HG02973 (cell line): ENCODE measurements around the gene MAP6.
"Not testable (repeated sequence)": the region's sequence is repeated elsewhere in the genome, so short reads cannot be mapped to it uniquely, and the experiment has no call there.

Experiments used
- ATAC-seq: cut with Tn5 transposase; IDR thresholded peaks from one replicate; pipeline ENCODE4 v1.9.1; 2021; ENCODE audit warnings: moderate library complexity; ENCODE audit not compliant: unreplicated experiment

MAP6 gene

DNA sequence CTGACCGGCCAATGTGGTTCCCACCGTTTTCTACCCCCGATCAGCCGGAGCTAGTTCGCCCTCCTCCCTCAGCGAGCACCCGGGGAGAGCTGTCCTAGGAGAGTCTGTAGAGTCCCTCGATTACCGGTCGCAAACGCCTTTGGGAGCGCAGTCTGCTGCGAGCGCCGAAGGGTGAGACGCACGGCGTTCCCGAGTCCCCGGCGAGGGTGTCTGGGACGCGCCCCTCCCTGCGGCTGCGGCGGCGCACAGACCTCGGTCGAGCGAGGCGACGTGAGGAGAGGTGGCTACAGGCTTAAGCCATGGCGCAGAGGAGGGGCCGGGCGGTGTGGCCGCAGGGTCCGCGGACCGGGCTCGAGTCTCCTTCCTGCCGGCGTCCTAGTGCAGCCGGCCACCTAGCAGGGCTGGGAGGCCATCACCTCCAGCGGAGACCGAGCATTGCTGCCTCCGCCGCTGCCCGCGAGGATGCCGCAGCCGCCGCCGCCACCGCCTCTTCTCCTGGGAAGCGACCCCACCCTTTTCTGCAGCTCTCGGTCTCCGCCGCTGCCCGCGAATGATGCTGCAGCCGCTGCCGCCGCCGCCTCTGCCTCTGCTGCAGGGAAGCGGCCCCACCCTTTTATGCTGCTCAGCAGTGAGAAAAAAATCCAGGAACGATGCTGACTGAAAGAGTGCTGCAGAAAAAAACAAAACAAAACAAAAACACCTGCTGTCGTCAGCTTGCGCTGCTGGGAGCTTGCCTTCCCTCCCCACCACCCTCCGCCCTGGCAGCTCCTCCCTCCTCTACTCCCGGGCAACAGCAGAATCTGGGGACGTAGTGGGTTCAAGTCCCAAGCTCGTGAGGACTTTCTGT lies at the start of gene MAP6:
Gene MAP6, minus strand, starts transcription at position 588 of the 847 bp plus-strand sequence. CDS start 669 bp downstream, outside the sequence.
- ATAC-seq: no peak

DNA sequence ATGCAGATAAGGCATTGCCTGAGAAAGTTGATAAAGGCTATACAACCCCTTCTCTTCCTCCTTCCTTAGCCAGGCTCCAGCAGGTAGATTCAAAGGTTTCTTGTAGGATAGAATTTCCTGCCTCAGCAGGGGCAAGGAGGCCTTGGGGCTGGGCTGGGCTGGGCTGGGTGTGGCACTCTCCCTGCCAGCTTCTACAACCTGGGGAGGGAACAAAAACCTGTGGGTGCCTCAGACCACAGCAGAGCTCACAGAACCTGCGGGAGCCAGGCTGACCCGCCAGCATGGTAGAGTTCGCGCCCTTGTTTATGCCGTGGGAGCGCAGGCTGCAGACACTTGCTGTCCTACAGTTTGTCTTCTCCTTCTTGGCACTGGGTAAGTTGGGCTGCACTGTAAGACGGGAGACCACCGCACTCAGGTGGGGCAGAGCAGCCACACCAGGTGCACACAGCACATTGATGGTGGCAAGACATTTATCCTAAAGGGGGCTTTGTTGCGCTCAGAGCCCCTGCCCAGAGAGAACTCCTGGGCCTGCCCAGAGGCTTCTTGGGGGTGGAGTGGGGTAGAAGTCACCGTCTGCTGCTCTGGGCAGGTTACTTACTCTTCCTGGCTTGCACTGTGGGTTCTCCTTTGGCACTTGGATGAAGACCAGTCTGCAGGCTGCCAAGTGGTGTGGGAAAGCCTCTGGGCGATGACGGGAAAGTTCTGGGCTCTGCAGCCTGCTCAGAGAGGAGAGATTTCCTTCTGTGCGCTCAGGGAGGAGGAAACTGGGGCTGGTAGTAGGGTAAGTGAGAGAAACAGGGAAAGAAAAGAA lies 49.0 kb upstream of the MAP6 start, which contains the start of gene MOGAT2:
Gene MOGAT2, plus strand, starts transcription at position 231 of the 811 bp plus-strand sequence. Its CDS starts 51 bp downstream, at position 282.
- no peak for ATAC-seq

DNA sequence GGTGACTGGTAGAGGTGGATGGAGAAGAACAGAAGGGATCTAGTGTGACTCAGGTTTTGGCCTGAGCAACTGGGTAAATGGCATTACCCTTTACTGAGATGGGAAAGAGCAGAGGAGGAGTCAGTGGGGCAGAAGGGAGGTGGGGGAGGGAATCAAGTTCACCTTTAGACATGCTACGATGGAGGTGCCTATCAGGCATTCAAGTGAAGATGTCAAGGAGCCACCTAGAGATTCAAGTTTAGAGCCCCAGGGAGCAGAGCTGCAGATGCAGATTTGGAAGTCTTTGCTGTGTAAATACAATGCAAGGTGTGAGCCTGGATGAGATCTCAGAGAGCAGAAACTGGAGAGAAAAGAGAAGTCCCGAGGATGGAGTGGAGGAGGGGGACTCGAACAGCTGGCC lies 47.8 kb upstream of the MAP6 start:
- ATAC-seq: no peak

DNA sequence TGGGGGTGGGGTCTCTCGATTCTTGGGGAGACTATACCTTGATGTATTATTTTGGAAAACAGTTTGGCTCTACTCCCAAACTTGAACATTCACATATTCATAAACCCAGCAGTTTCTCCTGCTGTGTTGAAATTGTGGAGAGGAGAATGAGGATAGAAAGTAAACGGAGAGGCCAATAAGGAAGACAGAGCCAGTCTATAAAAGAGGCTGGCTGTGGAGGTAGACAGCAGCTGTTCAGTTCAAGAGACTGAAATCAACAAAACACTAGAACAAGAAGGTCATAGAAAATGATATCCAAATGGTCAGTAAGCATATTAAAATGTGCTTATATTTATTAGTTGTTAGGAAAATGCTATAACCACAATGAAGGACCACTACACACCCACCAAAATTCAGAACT lies 46.9 kb upstream of the MAP6 start:
- ATAC-seq: no peak

DNA sequence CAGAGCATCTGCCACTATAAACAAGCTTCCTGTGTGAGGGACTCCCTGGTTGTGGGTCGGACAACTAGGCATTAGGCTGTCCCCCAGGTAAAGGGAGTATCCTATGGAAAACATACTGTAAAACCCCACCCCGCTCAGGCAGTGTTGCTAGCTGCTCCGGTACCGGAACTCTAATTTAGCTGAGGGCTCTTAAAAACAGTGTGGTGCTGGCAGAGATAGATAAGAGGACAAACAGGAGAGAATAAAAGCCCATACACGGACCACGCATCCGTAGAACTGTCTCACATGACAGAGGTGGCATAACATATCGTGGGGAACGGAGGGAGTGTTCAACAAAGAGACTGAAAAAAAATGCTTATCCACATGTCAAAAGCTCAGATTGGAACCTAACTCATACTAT lies 45.4 kb upstream of the MAP6 start:
- no peak for ATAC-seq

DNA sequence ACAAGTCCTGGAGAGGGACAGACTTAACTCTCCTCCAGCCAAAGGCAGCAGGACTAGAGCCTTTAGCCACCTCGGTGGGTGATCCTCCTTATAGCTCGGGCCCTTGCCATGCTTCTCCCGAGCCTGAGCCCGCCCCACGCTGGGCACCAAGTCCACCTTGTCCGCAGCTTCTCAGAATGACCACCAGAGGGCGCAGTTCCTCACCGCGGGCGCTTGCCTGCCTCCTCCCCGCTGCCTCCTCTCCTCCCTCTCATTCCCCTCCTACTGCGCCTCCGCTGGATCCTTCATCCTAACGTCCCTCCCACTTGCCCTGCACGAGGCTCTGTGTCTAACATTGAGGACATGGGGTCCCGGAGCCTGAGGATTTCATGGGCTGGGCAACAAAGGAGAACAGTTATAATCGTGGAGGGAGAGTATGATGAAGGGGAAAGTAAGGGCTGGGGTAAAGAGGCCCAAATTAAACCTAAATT lies 37.5 kb upstream of the MAP6 start:
- no peak for ATAC-seq

DNA sequence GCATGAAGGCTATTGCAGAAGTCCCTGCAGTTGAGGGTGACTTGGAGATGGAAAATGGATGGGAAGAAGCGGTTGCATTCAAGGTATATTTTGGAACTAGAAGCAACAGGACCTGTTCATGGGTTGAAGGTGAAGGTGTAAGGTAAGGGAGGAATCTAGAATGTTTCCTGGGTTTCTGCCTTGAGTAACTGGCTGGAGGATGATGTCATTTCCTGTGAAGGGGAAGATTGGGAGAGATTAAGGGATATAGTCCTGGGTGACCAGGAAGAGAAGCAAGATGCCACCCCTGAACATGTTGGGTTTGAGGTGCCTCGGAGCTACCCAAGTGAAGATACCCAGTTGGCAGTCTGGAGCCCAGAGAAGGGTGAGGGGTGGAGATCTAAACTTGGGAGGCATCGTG lies 36.7 kb upstream of the MAP6 start:
- ATAC-seq: no peak

DNA sequence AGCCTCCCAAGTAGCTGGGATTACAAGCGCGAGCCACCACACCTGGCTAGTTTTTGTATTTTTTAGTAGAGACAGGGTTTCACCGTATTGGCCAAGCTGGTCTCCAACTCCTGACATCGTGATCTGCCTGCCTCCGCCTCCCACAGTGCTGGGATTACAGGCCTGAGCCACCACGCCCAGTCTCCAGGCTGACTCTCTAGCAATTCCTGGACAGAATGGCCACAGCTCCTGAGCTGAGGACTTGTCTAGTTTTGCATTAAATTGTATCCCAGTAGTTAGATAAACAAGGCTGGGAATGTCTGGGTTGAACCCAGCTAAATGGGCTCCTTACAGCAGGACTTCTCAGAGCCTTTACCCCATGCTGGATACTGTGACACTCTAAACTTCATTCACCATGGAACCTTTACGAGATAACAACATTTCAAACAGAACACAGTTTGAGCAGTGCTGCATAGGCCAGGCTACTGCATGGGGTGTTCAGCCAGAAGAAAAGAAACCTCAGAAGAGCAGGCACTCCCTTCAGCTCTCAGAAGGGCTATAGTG lies 34.9 kb upstream of the MAP6 start:
- no peak for ATAC-seq

DNA sequence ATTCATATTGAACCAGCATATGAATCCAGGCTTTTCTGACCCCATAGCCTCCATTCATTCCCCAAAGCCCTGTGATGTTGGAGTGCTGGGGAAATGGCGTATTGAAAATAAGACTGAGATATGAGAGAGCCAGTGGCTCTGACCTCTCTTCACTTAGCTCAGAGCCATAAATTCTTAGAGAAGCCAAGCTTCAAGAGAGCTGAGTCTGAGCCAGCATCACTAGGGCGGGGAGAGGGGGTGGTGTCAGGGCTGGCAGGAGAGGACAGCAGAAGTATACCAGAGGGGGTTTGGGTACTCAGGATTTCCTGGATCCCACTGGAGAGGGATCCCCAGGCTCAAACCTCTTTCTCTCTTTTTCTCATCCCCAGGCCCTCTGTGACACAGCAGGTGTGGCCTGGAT lies 32.1 kb upstream of the MAP6 start:
- ATAC-seq: no peak

DNA sequence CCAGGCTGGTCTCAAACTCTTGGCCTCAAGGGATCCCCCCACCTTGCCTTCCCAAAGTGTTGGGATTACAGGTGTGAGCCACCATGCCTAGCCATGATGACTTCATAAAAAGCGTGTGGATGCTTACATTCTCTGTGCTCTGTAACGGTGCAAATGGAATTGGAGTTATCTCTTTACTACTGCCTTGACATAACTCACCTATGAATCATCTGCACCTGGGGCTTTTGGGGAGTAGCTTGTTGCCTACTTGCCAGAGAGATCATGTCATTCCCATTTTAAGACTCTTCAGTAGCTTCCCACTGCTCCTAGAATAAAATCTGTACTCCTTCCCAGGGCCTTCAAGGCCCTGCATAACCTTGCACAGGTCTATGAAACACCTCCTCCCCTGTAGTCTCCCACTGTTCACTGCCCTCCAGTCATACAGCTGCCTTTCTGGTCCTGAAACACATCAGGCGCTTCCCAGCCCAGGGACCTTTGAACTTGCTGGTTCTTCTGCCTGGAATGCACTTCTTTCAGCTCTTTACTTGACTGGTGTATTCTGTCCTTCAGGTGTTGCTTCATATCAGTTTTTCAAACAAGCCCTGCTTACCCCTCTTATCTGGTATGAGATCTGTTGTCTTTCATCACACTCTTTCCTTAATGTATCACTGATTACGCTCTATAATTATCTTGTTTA lies 29.2 kb upstream of the MAP6 start:
- ATAC-seq: no peak

DNA sequence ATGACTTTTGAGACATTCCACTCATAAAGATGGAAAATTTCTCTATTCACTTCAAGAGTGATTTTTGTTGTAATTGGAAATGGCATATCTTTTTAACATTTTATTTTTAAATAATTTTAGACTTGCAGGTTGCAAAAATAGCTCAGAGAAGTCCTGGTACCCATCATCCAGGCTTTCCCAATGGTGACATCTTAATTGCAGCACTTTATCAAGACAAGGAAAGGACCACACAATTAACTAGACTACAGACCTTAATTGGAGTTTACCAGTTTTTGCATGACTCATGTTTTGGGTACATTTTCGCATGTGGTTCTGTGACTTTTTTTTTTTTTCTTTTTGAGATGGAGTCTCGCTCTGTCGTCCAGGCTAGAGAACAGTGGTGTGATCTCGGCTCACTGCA lies 23.0 kb upstream of the MAP6 start:
- no peak for ATAC-seq

DNA sequence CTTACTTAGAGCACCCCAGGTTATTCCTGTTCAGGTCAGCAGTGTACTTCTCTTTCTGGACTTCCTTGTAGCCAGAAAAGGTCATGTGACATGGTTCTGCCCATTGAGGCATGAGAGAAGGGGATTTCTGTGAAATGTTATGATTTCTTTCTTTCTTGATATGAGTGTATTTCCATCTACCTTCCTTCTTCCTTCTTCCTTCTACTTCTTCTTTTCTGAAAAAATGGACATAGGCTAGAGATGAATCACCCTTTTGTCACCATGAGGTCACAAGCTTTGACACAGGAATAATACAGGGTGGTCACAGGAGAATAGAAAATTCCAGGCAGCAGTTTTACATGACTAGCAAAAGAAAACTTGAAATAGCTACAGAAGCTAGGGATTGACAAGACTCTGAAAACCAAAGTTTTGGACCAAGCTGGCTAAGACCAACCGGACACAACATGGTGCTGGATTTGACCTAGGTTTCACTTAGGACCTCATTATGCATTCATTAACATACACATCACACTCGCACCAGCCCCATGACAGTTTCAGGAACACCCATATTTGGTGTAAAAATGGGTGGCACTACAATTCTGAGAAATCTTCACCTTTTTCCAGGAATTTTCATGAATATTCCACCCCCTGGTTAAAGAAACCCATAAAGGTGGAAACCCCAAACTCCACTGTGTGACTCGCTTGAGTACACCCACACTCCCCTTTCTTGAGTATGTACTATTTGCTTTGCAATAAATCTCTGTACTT lies 21.2 kb upstream of the MAP6 start:
- ATAC-seq: peak; percentile 82

DNA sequence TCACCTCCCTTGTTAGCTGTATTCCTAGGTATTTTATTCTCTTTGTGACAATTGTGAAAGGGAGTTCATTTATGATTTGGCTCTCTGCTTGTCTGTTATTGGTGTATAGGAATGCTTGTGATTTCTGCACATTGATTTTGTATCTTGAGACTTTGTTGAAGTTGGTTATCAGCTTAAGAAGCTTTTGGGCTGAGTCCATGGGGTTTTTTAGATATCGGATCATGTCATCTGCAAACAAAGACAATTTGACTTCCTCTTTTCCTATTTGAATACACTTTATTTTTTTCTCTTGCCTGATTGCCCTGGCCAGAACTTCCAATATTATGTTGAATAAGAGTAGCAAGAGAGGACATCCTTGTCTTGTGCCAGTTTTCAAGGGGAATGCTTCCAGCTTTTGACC lies 15.0 kb upstream of the MAP6 start:
- ATAC-seq: not testable (repeated sequence)

DNA sequence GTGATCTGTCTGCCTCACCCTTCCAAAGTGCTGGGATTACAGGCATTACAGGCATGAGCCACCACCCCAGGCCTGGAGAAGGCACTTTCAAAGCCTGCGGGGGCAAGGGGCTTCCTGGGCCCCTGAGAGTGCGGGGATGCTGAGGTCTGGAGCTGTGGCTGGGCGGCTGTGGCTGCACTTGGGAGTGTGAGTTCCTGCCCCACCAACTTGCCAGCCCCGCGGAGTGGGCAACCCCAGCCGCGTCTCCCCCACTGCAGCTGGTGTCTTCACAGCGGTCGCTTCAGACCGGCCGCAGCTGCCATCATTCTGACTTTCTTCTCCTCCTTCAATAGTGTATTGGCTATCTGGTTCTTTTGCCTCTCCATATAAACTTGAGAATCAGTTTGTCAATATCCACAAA lies 10.7 kb upstream of the MAP6 start:
- ATAC-seq: no peak

DNA sequence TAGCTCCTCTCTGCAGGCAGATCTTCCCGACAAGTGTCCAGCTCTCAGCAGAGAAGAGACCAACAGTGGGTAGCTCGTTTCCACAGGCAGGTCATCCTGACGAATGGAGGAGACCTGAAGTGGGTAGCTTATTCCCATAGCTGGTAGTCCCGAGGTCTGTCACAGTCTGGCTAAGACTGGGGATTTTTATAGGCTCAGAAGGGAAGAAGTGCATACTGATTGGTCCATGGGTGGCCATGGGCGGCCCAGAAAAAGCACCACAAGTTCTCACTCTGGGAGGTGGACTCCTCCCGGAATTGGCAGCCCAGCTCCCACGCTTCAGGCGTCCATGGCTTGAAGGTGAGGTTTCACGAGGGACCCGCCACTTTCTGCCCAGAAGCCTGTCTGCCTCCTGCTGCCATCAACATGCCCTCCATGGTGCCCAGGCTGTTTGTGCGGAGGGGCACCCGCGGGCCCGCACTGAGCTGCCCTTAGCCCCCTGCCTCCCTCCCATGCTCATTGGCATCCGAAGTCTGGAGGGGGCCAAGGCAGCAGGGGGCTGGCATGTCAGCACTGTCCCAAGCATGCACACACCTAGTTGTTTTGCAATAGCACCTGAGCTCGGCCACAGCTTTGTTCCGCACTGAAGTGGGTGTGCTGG lies 9.9 kb upstream of the MAP6 start:
- no peak for ATAC-seq

DNA sequence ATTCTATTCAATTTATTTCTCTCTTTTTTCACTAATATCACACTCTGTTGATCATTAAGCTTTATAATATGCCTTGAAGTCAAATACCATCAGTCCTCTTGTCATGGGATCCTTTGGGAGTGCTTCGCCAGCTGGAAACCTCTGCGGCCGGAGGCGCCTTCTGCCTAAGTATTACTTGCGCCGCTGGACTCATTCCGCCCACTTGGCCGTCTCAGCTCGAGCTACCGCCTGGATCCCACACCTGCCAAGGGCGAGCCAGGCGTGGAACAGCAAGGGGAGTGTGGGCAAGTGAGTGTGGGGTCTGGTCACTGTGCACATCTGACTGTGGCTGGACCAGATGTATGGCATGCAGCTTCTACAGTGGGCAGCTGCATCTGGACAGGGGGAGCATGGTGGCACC lies 9.1 kb upstream of the MAP6 start:
- no peak for ATAC-seq

DNA sequence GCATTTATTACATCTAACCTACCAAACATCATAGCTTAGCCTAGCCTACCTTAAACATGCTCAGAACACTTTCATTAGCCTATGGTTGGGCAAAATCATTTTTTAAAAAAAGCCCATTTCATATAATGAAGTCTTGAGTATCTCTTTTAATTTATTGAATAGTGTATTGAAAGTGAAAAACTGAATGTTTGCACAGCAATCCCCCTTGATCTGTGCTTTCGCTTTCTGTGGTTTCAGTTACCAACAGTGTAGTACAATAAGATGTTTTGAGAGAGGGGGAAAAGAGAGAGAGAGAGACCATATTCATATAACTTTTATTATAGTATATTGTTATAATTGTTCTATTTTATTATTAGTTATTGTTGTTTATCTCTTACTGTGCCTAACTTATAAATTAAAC lies 8.4 kb upstream of the MAP6 start:
- no peak for ATAC-seq

DNA sequence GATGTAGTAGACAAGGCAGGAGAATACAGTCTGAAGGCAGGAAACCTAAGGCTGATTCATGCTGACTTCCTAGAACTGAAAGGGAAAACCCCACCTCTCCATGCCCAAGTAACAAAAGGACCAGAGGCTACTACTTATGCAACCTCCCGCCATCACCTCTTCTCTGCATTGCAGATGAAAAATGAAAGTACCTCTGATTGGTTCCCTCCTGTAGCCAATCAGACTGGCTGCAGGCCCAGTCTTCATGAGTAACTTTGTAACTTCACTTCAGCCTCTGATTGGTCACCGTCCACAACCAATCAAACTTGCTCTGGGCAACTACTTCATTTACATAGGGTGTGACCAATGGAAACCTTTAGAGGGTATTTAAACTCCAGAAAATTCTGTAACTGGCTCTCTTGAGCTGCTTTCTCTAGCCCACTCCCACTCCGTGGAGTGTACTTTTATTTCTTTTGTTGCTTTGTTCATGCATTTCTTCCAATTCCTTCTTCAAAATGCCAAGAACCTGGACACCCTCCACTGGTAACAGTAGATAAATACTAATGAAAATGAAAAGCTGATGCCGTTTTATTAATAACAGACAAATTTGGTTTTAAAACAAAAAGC lies 5.2 kb upstream of the MAP6 start:
- no peak for ATAC-seq

DNA sequence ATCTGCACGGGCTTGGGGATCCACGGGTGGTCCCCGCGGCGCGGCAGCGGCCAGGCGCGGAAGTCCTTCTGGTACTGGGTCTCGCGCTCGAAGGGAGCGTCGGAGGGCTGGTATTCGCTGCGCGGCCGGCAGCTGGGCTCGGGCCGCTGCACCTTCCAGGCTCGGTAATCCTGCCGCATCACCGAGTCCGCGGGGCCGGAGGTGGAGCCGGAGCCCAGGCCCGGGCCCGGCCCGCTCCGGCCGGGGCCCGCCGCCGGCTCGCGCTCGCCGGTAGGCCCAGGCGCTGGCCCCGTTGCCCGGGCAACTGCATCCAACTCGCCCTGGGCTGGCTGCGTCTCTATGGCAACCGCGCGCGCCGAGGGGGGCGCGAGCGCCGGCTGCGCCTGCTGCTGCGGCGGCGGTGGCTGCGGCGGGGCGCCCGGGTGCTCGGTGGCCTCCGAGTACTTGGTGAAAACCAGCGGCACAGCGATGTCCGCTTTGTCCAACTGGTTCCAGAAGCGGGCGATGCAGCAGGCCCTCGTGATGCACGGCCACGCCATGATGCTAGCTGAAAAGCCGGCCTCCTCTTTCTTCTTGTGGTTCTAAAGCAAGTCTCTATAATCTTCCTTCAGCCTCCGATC lies 897 bp downstream of the MAP6 start:
- no peak for ATAC-seq
